OCI-LY1 (cell line): ENCODE results near the gene PKNOX2.
A peak's percentile ranks its signal among the peaks of the same experiment; 100 is the strongest.

Source experiments
- H2AFZ ChIP-seq: fragments of 200-600 bp; sonication (generic), shearing (Covaris generic); 2 replicates; pipeline ENCODE4 v1.6.0; 2014; ENCODE audit warnings: antibody characterized with exemption, mild to moderate bottlenecking, low read length
- H3F3A ChIP-seq: fragments of 200-600 bp; sonication (generic), shearing (Covaris generic); 2 replicates; pipeline ENCODE4 v1.6.0; 2014; ENCODE audit warnings: mild to moderate bottlenecking, antibody characterized with exemption, low read length, moderate library complexity; ENCODE audit not compliant: insufficient read depth
- H3K27ac ChIP-seq: fragments of 200-600 bp; sonication (generic); 2 replicates; pipeline ENCODE4 v1.5.1; 2014; ENCODE audit warnings: low read length, mixed run types, mild to moderate bottlenecking, low read depth; ENCODE audit not compliant: poor library complexity, severe bottlenecking
- H3K27me3 ChIP-seq: fragments of 200-600 bp; sonication (generic); 2 replicates; pipeline ENCODE4 v1.6.0; 2014; ENCODE audit warnings: antibody characterized with exemption, mild to moderate bottlenecking, low read length, moderate library complexity; ENCODE audit not compliant: insufficient read depth
- H3K36me3 ChIP-seq: fragments of 200-600 bp; sonication (generic); 2 replicates; pipeline ENCODE4 v1.6.1; 2014; ENCODE audit warnings: mild to moderate bottlenecking, antibody characterized with exemption, low read length, moderate library complexity, mixed read lengths; ENCODE audit not compliant: insufficient read depth
- H3K4me1 ChIP-seq: fragments of 200-600 bp; sonication (generic); 2 replicates; pipeline ENCODE4 v1.5.1; 2014; ENCODE audit warnings: mild to moderate bottlenecking, low read length, moderate library complexity; ENCODE audit not compliant: insufficient read depth, severe bottlenecking
- H3K4me2 ChIP-seq: fragments of 200-600 bp; sonication (generic), shearing (Covaris generic); 2 replicates; pipeline ENCODE4 v1.6.1; 2014; ENCODE audit warnings: low read length
- H3K4me3 ChIP-seq: fragments of 200-600 bp; sonication (generic); 2 replicates; pipeline ENCODE4 v1.5.1; 2014; ENCODE audit warnings: low read length, low read depth, mild to moderate bottlenecking, mixed read lengths; ENCODE audit not compliant: poor library complexity, severe bottlenecking
- H3K79me2 ChIP-seq: fragments of 200-600 bp; shearing (Covaris generic); 2 replicates; pipeline ENCODE4 v1.6.1; 2016; ENCODE audit warnings: mixed run types, low read length, mixed read lengths; ENCODE audit not compliant: insufficient read depth
- H3K9ac ChIP-seq: fragments of 200-600 bp; sonication (generic), shearing (Covaris generic); 2 replicates; pipeline ENCODE4 v1.6.1; 2014; ENCODE audit warnings: mild to moderate bottlenecking, low read length, mixed read lengths
- H3K9me2 ChIP-seq: fragments of 200-600 bp; sonication (generic), shearing (Covaris generic); 2 replicates; pipeline ENCODE4 v1.6.1; 2014; ENCODE audit warnings: low read depth, mild to moderate bottlenecking, low read length, mixed read lengths
- H3K9me3 ChIP-seq: fragments of 200-600 bp; shearing (Covaris generic); 2 replicates; pipeline ENCODE4 v1.6.1; 2014; ENCODE audit warnings: low read length, mixed read lengths
- H4K20me1 ChIP-seq: fragments of 200-600 bp; sonication (generic), shearing (Covaris generic); 2 replicates; pipeline ENCODE4 v1.6.0; 2016; ENCODE audit warnings: mild to moderate bottlenecking, low read length; ENCODE audit not compliant: insufficient read depth
- CTCF ChIP-seq: fragments of 200-600 bp; sonication (generic), shearing (Covaris generic); IDR thresholded peaks from 2 replicates; pipeline ENCODE4 v1.5.1; 2017; ENCODE audit warnings: mild to moderate bottlenecking, antibody characterized with exemption, low read length, moderate library complexity, mixed read lengths
- EZH2 ChIP-seq: fragments of 200-600 bp; sonication (generic), shearing (Covaris generic); IDR thresholded peaks from 2 replicates; pipeline ENCODE4 v1.8.0; 2017; ENCODE audit warnings: borderline replicate concordance, mixed run types, mild to moderate bottlenecking, antibody characterized with exemption, low read length, moderate library complexity, mixed read lengths

Gene PKNOX2

DNA sequence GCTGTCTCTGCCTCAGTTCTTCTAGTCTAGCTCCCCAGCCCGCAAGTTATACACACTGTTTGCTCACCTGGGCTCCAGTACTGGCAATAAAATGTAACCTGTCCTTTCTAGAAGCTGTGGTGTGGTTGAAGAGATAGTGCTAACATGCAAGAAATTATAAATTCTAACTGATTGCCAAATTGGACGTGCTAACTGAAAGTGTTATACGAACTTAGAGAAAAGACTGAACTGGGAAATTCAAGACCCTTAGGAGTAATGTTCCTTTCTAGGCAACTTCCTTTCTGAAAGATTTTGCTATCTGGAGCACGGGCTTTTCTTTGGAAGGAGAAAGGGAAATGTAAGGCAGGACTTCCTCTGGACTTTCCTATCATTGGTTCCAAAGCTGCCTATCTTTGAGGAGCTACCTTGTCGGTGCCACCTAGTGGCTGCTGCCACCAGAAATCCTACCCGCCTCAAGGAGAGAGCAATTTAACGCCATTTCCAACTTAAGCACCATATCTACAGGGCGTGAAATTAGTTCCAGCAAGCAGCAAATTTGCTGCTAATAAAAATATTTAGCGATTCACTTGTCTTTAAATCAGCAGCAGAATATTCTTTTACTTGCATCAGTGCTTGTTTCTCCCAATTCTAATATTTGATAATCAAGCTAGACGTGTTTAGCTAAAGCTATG lies 40.5 kb upstream of the PKNOX2 start:
- peak overlapping the region; percentile 78 for H2AFZ ChIP-seq

DNA sequence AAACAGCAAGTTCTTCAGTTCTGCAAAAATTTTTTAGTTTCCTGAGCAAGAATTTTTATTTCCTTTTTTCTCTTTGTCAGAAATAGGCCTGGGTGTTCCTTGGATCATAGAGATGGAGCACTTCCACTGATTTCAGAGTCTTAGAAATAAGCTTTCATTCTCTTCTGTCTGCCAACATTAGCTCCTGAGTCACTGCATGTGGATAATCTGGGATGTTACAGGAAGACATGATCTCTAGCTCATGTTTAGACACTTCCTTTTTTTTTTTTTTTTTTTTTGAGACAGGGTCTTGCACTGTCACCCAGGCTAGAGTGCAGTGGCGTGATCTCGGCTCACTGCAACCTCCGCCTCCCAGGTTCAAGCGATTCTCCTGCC lies 39.9 kb upstream of the PKNOX2 start:
- H3K9me2 ChIP-seq = no peaks in the 10 kb centered on the region
- H3K79me2 ChIP-seq = no peaks in the 10 kb centered on the region
- TF ChIP-seq CTCF (no peak), EZH2 (no peak)
- H3K27ac ChIP-seq = no peak overlapping the region
- no peak overlapping the region for H3K9ac ChIP-seq
- H3K36me3 ChIP-seq = no peaks in the 10 kb centered on the region
- peak overlapping the region; percentile 28 for H3K4me2 ChIP-seq
- H3K4me1 ChIP-seq = peaks cover 9% of the 10 kb centered on the region
- H3K4me3 ChIP-seq = peak overlapping the region; percentile 18
- no peak overlapping the region for H2AFZ ChIP-seq
- no peaks in the 10 kb centered on the region for H4K20me1 ChIP-seq
- H3K27me3 ChIP-seq = no peaks in the 10 kb centered on the region
- H3F3A ChIP-seq = no peaks in the 10 kb centered on the region
- no peaks in the 10 kb centered on the region for H3K9me3 ChIP-seq

More for the DNA sequence above, 40.5 kb upstream of the PKNOX2 start:
- peaks cover 9% of the 10 kb centered on the region for H3K4me1 ChIP-seq
- peak overlapping the region; percentile 18 for H3K4me3 ChIP-seq
- no peaks in the 10 kb centered on the region for H3K79me2 ChIP-seq
- H3K9me2 ChIP-seq = no peaks in the 10 kb centered on the region
- no peak overlapping the region for H3K27ac ChIP-seq
- H3K9me3 ChIP-seq = no peaks in the 10 kb centered on the region
- H3K9ac ChIP-seq = no peak overlapping the region
- no peaks in the 10 kb centered on the region for H3K27me3 ChIP-seq
- peak; percentile 59 for TF ChIP-seq CTCF
- TF ChIP-seq EZH2 = no peak
- no peaks in the 10 kb centered on the region for H4K20me1 ChIP-seq
- H3F3A ChIP-seq = no peaks in the 10 kb centered on the region
- no peaks in the 10 kb centered on the region for H3K36me3 ChIP-seq
- H3K4me2 ChIP-seq = peak overlapping the region; percentile 28

- no peak overlapping the region for H2AFZ ChIP-seq
- no peaks in the 10 kb centered on the region for H3K79me2 ChIP-seq
- no peak for TF ChIP-seq CTCF
- TF ChIP-seq EZH2 = no peak
- H3K4me2 ChIP-seq = no peak overlapping the region
- H3K4me3 ChIP-seq = no peak overlapping the region
- no peaks in the 10 kb centered on the region for H3K9me2 ChIP-seq
- H3K9ac ChIP-seq = no peak overlapping the region
- peaks cover 9% of the 10 kb centered on the region for H3K4me1 ChIP-seq
- no peaks in the 10 kb centered on the region for H3K27me3 ChIP-seq
- no peaks in the 10 kb centered on the region for H3K36me3 ChIP-seq
- no peaks in the 10 kb centered on the region for H3F3A ChIP-seq
- H3K27ac ChIP-seq = no peak overlapping the region
- no peaks in the 10 kb centered on the region for H4K20me1 ChIP-seq
- no peaks in the 10 kb centered on the region for H3K9me3 ChIP-seq
Observed at GRCh38 chr11:125128450-125128849, 36.1 kb upstream of the PKNOX2 start.
